ENCODE measurements around the gene RNF157. TPM values are rescaled to one million over a fixed set of nuclear protein-coding genes. Genes with fewer than 3 reads are reported as not detected.

Gene RNF157
- total and polyA plus RNA-seq, 8 donors: 0.79 to 11.1 (median 8.2) TPM

GRCh38 chr17:76276069-76276431 lies 35.8 kb upstream of the RNF157 start:
- intact Hi-C loops (cut with DNase I): no loop called here

GRCh38 chr17:76275382-76276068 lies 35.2 kb upstream of the RNF157 start:
- peaks cover 15 to 52% of the 10 kb centered on the region in 2 donors for H3K4me1 ChIP-seq
- peaks cover 0 to 5% of the 10 kb centered on the region in 2 donors for H3K36me3 ChIP-seq
- H3K9me3 ChIP-seq: no peaks in the 10 kb centered on the region
- H3K27me3 ChIP-seq: no peaks in the 10 kb centered on the region
- H3K4me3 ChIP-seq: no peak overlapping the region
- no peak for TF ChIP-seq CTCF (IDR thresholded peaks at IDR 0.05)
- intact Hi-C loops (cut with DNase I): no loop called here
- DNase-seq (no peak), ATAC-seq (no peak)
- no peak overlapping the region for H3K27ac ChIP-seq

More at GRCh38 chr17:76276069-76276431, 35.8 kb upstream of the RNF157 start:
- no peaks in the 10 kb centered on the region for H3K27me3 ChIP-seq
- no peak for DNase-seq
- peaks cover 15 to 46% of the 10 kb centered on the region in 2 donors for H3K4me1 ChIP-seq
- peaks cover 0 to under 1% of the 10 kb centered on the region in 2 donors for H3K36me3 ChIP-seq
- H3K4me3 ChIP-seq: no peak overlapping the region
- no peak for TF ChIP-seq CTCF (IDR thresholded peaks at IDR 0.05)
- H3K27ac ChIP-seq: no peak overlapping the region
- no peak for ATAC-seq
- H3K9me3 ChIP-seq: no peaks in the 10 kb centered on the region

- Histone ChIP-seq H3K27me3 (no peaks in the 10 kb centered on the region), H3K27ac (peak overlapping the region; percentile 48 to 57), H3K4me3 (no peak overlapping the region), H3K4me1 (peaks cover 15 to 61% of the 10 kb centered on the region in 2 donors), H3K36me3 (peaks cover 0 to 17% of the 10 kb centered on the region in 2 donors), H3K9me3 (no peaks in the 10 kb centered on the region)
- no peak for DNase-seq
- intact Hi-C loops (cut with DNase I): no loop called here
- ATAC-seq: peak; percentile 29
- no peak for TF ChIP-seq CTCF (IDR thresholded peaks at IDR 0.05)
Measured at GRCh38 chr17:76274112-76274956, 34.0 kb upstream of the RNF157 start.

GRCh38 chr17:76273445-76274111 lies 33.3 kb upstream of the RNF157 start:
- DNase-seq: no peak
- ATAC-seq: peak; percentile 1
- no peak overlapping the region for H3K4me3 ChIP-seq
- intact Hi-C loops (cut with DNase I): no loop called here
- H3K27ac ChIP-seq: peak overlapping the region in 1 of 2 donors; percentile 78
- H3K36me3 ChIP-seq: peaks cover 0 to 21% of the 10 kb centered on the region in 2 donors
- H3K4me1 ChIP-seq: peaks cover 19 to 64% of the 10 kb centered on the region in 2 donors
- no peaks in the 10 kb centered on the region for H3K9me3 ChIP-seq
- no peak for TF ChIP-seq CTCF (IDR thresholded peaks at IDR 0.05)
- no peaks in the 10 kb centered on the region for H3K27me3 ChIP-seq
